GM19328 (cell line): Measurements from ENCODE around the gene TEX44.
"Not testable (repeated sequence)": the region's sequence is repeated elsewhere in the genome, so short reads cannot be mapped to it uniquely, and the experiment has no call there.

Source experiments
- ATAC-seq: cut with Tn5 transposase; IDR thresholded peaks from one replicate; pipeline ENCODE4 v1.9.1; 2021; ENCODE audit warnings: mild to moderate bottlenecking, moderate library complexity; ENCODE audit not compliant: unreplicated experiment

TEX44 gene

GRCh38 chr2:231570915-231571314 is 21.7 kb upstream of the TEX44 start:
- not testable (repeated sequence) for ATAC-seq

DNA sequence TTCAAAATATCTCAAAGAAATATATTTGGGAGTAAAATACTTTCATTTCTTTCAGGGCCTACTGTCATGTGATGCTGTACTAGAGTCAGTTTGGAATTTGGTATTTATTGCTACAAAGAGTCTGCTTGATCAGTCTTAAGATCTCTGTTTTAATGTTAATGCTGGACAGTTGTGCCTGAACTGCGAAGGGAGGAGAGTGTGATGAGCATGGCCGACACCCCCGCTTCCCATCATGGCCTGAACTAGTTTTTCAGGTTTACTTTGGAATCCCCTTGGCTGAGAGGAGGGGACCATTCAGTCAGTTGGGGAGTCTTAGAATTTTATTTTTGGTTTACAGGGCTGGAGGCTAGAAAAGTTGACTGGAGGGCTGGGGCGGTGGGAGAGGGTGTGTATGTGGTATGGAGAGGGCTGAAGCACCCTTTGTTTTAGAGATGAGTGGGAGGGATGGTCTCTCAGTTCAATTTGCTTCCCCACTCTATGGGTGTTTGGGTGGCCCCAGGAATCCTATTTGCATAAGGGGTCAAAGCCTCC is 20.9 kb upstream of the TEX44 start:
- no peak for ATAC-seq

DNA sequence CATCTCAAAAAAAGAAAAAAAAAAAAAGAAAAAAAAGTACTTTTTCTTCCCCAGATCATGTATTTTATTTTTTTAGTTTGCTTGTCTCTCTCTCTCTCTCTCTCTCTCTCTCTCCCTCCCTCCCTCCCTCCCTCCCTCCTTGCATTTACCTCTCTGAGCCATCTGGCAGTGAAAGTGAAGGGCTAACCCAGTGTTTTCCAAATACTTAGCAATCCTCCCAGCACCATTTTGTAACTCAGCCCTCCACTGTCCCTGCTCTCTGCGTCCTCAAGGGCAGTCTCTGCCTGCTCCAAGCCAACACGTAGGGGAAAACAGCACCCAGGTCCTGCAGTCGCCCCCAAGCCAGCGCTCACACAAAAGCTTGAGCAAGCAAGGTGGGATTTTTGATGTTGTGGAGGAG is 19.6 kb upstream of the TEX44 start:
- ATAC-seq = no peak

DNA sequence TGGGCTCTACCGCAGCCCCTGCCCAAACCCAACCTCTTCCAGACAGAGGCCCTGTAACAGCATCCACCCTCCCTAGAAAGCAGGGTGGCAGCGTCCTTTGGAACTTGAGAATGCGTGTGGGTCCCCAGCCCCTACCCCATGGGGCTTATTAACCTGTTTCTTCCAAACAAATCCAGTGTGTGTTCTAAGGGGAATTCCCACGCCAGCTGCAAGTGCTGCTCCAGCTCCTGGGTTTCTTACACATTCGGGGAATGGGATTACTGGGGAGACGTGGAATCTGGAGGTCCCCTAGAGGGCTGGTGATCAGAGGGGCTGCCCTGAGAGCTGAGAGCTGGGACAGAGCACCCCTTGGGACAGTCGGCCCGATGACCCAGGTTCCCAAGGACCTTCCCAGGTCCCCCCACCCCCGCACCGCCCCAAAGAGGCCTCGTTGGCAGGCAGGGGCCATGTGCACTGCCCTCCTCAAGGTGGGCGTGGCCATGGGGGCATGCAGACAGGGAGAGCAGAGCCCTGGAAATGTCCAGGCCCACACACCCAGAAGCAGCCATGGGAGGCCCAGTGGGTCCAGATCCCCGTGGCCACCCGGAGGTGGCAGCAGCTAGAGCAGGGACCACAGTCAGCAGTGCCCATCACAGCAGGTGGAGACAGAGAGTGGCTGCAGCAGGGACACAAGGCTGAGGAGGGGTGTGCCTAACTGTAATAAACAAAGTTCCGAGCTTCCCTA is 18.8 kb upstream of the TEX44 start:
- no peak for ATAC-seq

DNA sequence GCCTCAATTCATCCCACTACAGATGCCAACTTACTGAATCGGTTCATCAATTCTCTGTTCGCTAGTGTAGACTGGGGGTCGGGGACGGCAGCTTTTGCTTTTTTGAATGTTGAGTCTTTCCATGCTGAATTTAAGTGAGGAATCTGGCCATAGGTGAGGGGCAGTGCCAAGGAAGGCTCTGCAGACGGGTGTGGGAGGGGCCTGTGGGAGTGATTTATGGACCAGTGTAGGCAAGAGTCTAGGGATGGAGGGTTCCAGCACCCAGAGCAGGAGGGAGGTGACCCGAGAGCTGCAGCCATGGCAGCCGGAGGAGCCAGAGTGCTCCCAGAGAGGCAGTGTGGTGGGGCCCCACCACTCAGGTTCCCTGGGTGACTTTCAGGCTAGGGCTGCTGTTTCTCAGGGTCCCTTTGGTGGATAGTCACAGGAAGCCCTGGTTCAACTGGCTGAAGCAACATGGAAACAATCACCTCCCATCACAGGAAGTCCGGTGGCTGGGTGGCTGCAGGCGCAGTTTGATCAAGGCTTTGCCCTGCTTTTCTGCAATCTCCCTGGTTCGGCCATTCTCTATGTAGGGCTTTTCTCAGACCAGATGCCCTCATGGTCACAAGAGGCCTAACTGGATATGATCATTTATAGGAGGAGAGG is 16.9 kb upstream of the TEX44 start:
- no peak for ATAC-seq

GRCh38 chr2:231576465-231576864 is 16.2 kb upstream of the TEX44 start:
- ATAC-seq = no peak

DNA sequence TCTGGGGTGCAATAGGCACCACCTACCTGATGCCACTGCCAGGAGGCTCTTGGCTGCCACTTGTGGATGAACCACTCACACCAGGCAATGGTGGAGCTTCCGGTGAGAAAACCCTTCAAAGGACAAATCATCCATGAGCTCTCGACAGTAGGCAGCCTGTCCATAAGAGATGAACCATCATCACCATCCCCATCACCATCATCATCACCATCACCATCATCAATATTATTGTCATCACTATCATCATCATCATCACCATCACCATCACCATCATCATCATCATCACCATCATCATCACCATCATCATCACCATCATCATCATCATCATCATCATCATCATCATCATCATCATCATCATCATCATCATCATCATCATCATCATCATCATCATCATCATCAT is 14.0 kb upstream of the TEX44 start:
- ATAC-seq = not testable (repeated sequence)

GRCh38 chr2:231579560-231579959 is 13.1 kb upstream of the TEX44 start:
- no peak for ATAC-seq

GRCh38 chr2:231581328-231581727 is 11.3 kb upstream of the TEX44 start:
- ATAC-seq = no peak

DNA sequence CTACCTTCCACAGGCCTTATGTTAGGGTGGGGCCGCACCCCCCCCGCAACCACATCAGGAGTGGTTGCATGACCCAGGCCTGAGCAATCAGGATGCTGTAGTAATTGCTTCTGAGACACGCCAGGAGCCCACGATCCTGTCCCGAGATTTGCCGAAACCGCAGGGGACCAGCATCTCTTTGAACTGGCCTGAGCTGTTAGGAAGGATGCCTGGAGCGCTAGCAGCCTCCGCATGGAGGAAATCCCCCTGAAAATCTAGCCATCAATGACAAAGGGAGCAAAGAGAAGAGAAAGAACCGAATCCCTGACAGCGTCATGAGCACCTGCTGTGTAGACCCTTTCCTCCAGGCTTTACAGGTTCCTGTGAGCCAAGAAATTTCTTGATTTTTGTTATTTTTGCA is 8.7 kb upstream of the TEX44 start:
- ATAC-seq = no peak

GRCh38 chr2:231587744-231588143 is 4.9 kb upstream of the TEX44 start:
- ATAC-seq = not testable (repeated sequence)

GRCh38 chr2:231589656-231590055 is 3.0 kb upstream of the TEX44 start:
- no peak for ATAC-seq

GRCh38 chr2:231590614-231591013 is 2.0 kb upstream of the TEX44 start:
- no peak for ATAC-seq

- no peak for ATAC-seq
Measured at GRCh38 chr2:231593666-231594065, 1.0 kb downstream of the TEX44 start.

DNA sequence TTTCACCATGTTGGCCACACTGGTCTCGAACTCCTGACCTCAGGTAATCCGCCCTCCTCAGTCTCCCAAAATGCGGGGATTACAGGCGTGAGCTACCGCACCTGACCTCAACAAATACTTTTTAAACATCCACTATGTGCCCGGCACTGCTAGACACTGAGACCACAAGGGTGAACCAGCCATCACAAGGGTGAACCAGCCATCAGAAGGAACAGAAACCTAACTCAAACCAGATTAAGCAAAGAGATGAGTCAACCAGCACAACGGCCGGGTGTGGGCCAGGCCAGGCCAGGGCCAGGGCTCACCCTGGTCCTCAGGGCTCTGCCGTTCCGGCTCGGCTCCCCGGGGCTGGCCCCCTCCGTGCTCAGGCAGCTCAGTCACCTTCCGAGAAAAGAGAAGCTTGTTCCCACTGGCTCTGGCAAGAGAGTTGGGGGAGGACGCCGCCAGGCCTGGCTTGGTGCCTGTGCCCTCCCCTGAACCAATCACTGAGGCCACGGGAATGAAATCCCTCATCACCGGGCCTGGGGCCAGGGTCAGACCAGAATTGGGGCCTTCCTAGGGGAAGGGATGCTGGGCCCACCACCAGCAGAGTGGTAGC is 4.4 kb downstream of the TEX44 start:
- peak; percentile 66 for ATAC-seq

GRCh38 chr2:231597627-231598026 is 5.0 kb downstream of the TEX44 start:
- no peak for ATAC-seq

DNA sequence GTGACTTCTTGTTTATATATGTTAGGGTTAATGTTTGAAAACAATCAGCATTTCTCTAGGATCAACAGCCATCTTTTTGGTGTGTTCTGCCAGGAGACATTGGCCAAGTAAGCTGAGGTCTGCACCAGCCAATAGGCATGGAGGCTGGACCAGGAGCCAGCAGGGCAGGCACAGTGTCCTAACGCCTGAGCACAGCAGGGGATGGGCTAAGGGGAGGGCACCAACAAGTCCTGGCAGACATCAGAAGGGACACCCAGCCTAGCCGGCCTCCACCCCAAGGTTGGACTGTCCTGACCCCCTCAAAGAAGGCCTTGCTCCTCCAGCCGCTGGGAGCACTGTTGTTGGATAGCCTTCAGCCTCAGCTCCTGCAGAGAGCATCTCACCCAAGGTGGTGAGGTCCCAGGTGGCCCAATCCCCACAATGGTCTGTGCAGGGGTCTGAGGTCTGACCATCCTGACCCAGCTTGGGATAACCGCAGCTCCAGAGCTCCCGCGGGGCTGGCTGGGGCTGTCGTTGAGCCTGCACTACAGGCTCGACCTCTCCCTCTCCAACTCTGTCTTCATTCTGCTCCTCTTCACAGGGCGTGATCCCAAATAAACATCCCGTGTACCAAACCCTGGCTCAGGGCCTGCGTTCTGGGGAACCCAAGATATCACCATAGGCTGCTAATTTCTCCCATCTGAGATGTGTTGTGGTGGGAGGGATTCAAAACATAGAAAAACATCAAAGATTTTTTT is 8.1 kb downstream of the TEX44 start:
- ATAC-seq = no peak

- no peak for ATAC-seq
Measured at GRCh38 chr2:231601356-231602229, 8.9 kb downstream of the TEX44 start.

DNA sequence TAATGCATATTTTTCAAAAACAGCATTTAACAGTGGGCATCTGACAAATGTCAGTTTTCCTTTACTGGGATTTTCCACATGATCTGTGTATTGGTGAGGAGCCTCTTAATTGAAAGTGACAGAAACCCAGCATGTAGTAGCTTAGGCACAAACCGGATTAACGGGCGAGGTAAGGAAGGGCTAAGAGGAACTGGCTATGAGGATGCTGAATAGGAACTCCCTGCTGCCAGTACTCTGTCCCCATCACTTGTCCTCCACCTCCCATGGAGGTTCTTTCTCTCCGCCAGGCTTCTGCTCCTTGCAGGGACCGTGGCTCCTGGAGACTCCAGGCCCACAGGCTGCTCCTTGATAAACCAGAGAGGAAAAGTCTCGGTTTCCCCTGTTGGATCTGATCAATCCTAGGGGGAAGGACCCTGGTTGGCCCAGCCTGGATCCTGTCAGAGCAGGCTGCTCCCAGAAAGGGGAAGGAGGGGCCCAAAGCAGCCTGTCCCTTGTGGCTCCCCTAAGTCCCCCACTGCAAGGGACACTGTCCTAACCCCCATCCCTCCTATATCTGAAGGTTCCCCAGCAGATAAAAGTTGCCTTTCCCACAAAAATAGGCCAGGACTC is 10.3 kb downstream of the TEX44 start:
- no peak for ATAC-seq

GRCh38 chr2:231604101-231604684 is 11.5 kb downstream of the TEX44 start:
- ATAC-seq = no peak
